Neural cell (in vitro differentiated cells): Measurements from ENCODE around the gene ALOX5. TPM values are rescaled to one million over a fixed set of nuclear protein-coding genes. Genes with fewer than 3 reads are reported as not detected.

Experiments
- H2AFZ ChIP-seq: fragments of 200-600, 300-800 bp; sonication (generic), shearing (Covaris generic); 2 replicates; pipeline ENCODE4 v1.6.0; 2014; ENCODE audit warnings: low read depth, mild to moderate bottlenecking, antibody characterized with exemption, low read length, moderate library complexity
- H3F3A ChIP-seq: fragments of 200-600 bp; shearing (Covaris generic); 2 replicates; pipeline ENCODE4 v1.6.1; 2016; ENCODE audit warnings: mild to moderate bottlenecking, moderate library complexity, mixed read lengths, antibody characterized with exemption, low read length; ENCODE audit not compliant: insufficient read depth, poor library complexity, severe bottlenecking
- H3K27ac ChIP-seq: fragments of 200-600, 300-800 bp; sonication (generic), shearing (Covaris generic); 2 replicates; pipeline ENCODE4 v1.5.1; 2014; ENCODE audit warnings: mild to moderate bottlenecking, low read length, moderate library complexity
- H3K27me3 ChIP-seq: fragments of 300-800, 200-600 bp; sonication (generic), shearing (Covaris generic); 2 replicates; pipeline ENCODE4 v1.6.0; 2014; ENCODE audit warnings: mild to moderate bottlenecking, low read depth, low read length, moderate library complexity; ENCODE audit not compliant: insufficient read depth
- H3K36me3 ChIP-seq: fragments of 300-800, 200-600 bp; sonication (generic), shearing (Covaris generic); 2 replicates; pipeline ENCODE4 v1.5.1; 2014; ENCODE audit warnings: mild to moderate bottlenecking, antibody characterized with exemption, low read length, moderate library complexity; ENCODE audit not compliant: insufficient read depth
- H3K4me2 ChIP-seq: fragments of 300-800, 200-600 bp; sonication (generic), shearing (Covaris generic); 2 replicates; pipeline ENCODE4 v1.6.0; 2014; ENCODE audit warnings: mild to moderate bottlenecking, low read length
- H3K4me3 ChIP-seq: fragments of 300-800, 200-600 bp; sonication (generic), shearing (Covaris generic); 2 replicates; pipeline ENCODE4 v1.5.1; 2014; ENCODE audit warnings: mild to moderate bottlenecking, low read length, moderate library complexity
- H3K79me2 ChIP-seq: fragments of 200-600 bp; shearing (Covaris generic); replicated peaks from 2 replicates; pipeline ENCODE4 v1.6.0; 2014; ENCODE audit warnings: mild to moderate bottlenecking, low read length, moderate library complexity; ENCODE audit not compliant: insufficient read depth
- H3K9ac ChIP-seq: fragments of 300-800, 200-600 bp; sonication (generic), shearing (Covaris generic); 2 replicates; pipeline ENCODE4 v1.6.1; 2016; ENCODE audit warnings: mild to moderate bottlenecking, low read length, mixed read lengths
- H3K9me2 ChIP-seq: fragments of 200-600 bp; shearing (Covaris generic); 2 replicates; pipeline ENCODE4 v1.6.1; 2016; ENCODE audit warnings: mild to moderate bottlenecking, low read length, mixed read lengths; ENCODE audit not compliant: insufficient read depth
- H3K9me3 ChIP-seq: fragments of 200-600, 300-800 bp; sonication (generic), shearing (Covaris generic); 2 replicates; pipeline ENCODE4 v1.6.1; 2016; ENCODE audit warnings: mild to moderate bottlenecking, mixed run types, low read length, moderate library complexity, mixed read lengths
- H4K20me1 ChIP-seq: fragments of 200-600 bp; shearing (Covaris generic); 2 replicates; pipeline ENCODE4 v1.6.1; 2016; ENCODE audit warnings: mild to moderate bottlenecking, mixed run types; ENCODE audit not compliant: insufficient read depth
- EP300 ChIP-seq: fragments of 450-650 bp; conservative IDR thresholded peaks from 2 replicates; pipeline ENCODE4 v1.6.1; 2014; ENCODE audit warnings: antibody characterized with exemption, mild to moderate bottlenecking, moderate library complexity; ENCODE audit not compliant: poor library complexity, severe bottlenecking
- EZH2 ChIP-seq: fragments of 200-600, 300-800 bp; shearing (Covaris generic), sonication (generic); IDR thresholded peaks from 2 replicates; pipeline ENCODE4 v1.6.1; 2014; ENCODE audit warnings: antibody characterized with exemption, low read length, borderline replicate concordance, mild to moderate bottlenecking; ENCODE audit not compliant: insufficient read depth, poor library complexity, severe bottlenecking
- MXI1 ChIP-seq: fragments of 450-650 bp; conservative IDR thresholded peaks from 2 replicates; pipeline ENCODE4 v1.6.1; 2014; ENCODE audit warnings: antibody characterized with exemption, mild to moderate bottlenecking; ENCODE audit not compliant: poor library complexity, severe bottlenecking
- POLR2AphosphoS5 ChIP-seq: IDR thresholded peaks from 2 replicates; pipeline ENCODE4 v1.6.1; 2012
- RAD21 ChIP-seq: fragments of 450-650 bp; conservative IDR thresholded peaks from 2 replicates; pipeline ENCODE4 v1.6.1; 2014; ENCODE audit warnings: antibody characterized with exemption, mild to moderate bottlenecking, moderate library complexity
- SMC3 ChIP-seq: fragments of 450-650 bp; conservative IDR thresholded peaks from 2 replicates; pipeline ENCODE4 v1.6.1; 2014; ENCODE audit warnings: antibody characterized with exemption, mild to moderate bottlenecking, moderate library complexity; ENCODE audit not compliant: poor library complexity
- TAF1 ChIP-seq: IDR thresholded peaks from 2 replicates; pipeline ENCODE4 v1.6.1; 2012; ENCODE audit warnings: low read depth
- polyA plus RNA-seq: library from polyadenylated mRNA; depleted of rRNA; stranded (reverse); fragments of >200 nt; gene quantifications from 2 replicates; pipeline ENCODE4 v1.2.3, GENCODE V29; 2014
- TF ChIP-seq, protein P1 (sequence below): fragments of 450-650 bp; IDR thresholded peaks from 2 replicates; pipeline ENCODE4 v1.5.1; 2014; ENCODE audit warnings: antibody characterized with exemption, mild to moderate bottlenecking, moderate library complexity; ENCODE audit not compliant: poor library complexity, severe bottlenecking
- TF ChIP-seq, protein P2 (sequence below): IDR thresholded peaks from 2 replicates; pipeline ENCODE4 v1.6.1; 2012; ENCODE audit warnings: borderline replicate concordance

Gene ALOX5
- polyA plus RNA-seq, 1 donor from 2014 or later: not detected

DNA sequence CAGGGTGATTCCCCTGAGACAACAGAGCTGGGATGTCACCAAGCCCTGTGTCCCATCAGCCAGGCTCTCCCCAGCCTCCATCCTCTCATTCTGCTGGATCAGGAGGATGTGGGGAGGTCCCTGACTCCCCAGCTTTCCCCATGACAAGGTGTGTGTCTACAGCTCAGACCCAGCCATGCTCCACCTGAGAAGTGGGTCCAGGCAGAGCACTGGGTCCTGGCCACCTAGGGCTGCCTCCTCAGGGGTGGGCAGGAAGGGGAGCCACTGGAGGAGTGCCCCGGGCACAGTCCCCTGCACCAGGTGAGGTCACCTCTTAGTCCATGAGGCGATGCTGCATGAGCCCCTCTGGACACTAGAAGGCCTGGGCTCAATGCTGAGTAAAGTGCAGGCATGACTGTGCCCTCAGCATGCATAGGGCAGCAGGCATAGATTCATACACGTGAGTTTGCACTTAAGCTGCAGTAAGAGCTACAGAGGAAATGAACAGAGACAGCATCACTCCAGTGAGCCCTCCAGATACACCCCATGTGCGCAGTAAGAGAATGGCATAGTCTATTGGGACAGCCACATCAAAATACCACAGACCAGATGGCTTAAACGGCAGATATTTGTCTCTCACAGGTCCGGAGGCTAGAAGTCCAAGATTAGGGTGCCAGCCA is 48.3 kb downstream of the ALOX5 start:
- Histone ChIP-seq H2AFZ (no peak overlapping the region), H3F3A (no peaks in the 10 kb centered on the region)

DNA sequence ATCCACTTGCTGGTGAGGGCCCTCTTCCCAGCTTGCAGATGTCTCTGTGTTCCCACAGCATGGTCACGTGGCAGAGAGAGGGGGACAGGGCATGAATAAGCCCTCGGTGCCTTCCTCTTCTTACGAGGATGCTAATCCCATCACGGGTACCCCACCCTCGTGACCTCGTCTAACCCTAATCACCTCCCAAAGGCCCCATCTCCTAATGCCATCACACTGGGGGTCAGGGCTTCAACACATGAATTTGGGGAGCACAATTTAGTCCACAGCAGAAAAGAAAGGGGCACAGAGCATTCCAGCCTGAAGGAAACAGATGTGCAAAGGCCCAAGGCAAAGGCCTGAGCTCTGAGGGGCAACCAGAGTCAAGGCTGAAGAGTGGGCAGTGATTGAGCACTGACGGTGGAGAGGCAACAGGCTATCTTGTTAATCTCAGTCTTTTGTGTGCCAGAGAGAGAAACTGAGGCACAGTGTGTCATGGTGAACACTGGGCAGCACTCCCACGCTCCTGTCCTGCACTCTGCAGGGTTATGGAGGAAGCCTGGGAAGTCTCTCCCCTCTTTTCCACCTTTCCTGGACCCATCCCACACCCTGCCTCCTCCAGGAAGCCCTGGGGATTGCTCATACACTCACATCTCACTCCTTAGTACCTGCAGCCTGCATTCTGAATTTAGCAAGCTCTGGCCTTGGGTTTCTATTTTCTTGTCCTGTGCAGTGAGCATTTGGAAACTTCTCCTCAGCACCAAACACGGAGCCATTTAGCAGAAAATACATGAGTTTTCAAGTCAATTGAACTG is 49.0 kb downstream of the ALOX5 start:
- H3K4me2 ChIP-seq: no peak overlapping the region
- H3K9ac ChIP-seq: no peak overlapping the region
- no peak for TF ChIP-seq EP300
- no peak overlapping the region for H3K27ac ChIP-seq
- H3K79me2 ChIP-seq: no peaks in the 10 kb centered on the region
- H3K27me3 ChIP-seq: peaks cover 13% of the 10 kb centered on the region
- H3K4me3 ChIP-seq: no peak overlapping the region
- no peaks in the 10 kb centered on the region for H3K36me3 ChIP-seq
- no peaks in the 10 kb centered on the region for H3K9me2 ChIP-seq
- no peaks in the 10 kb centered on the region for H4K20me1 ChIP-seq
- H3F3A ChIP-seq: no peaks in the 10 kb centered on the region
- H2AFZ ChIP-seq: no peak overlapping the region
- no peaks in the 10 kb centered on the region for H3K9me3 ChIP-seq

More for the DNA sequence above, 48.3 kb downstream of the ALOX5 start:
- no peaks in the 10 kb centered on the region for H3K9me2 ChIP-seq
- no peaks in the 10 kb centered on the region for H3K9me3 ChIP-seq
- no peak overlapping the region for H3K4me2 ChIP-seq
- H3K36me3 ChIP-seq: no peaks in the 10 kb centered on the region
- no peak overlapping the region for H3K4me3 ChIP-seq
- no peaks in the 10 kb centered on the region for H3K79me2 ChIP-seq
- peaks cover 13% of the 10 kb centered on the region for H3K27me3 ChIP-seq
- no peak overlapping the region for H3K27ac ChIP-seq
- H3K9ac ChIP-seq: no peak overlapping the region
- H4K20me1 ChIP-seq: no peaks in the 10 kb centered on the region
- TF ChIP-seq MXI1: no peak
- no peak for TF ChIP-seq TAF1
- TF ChIP-seq, protein P1, sequence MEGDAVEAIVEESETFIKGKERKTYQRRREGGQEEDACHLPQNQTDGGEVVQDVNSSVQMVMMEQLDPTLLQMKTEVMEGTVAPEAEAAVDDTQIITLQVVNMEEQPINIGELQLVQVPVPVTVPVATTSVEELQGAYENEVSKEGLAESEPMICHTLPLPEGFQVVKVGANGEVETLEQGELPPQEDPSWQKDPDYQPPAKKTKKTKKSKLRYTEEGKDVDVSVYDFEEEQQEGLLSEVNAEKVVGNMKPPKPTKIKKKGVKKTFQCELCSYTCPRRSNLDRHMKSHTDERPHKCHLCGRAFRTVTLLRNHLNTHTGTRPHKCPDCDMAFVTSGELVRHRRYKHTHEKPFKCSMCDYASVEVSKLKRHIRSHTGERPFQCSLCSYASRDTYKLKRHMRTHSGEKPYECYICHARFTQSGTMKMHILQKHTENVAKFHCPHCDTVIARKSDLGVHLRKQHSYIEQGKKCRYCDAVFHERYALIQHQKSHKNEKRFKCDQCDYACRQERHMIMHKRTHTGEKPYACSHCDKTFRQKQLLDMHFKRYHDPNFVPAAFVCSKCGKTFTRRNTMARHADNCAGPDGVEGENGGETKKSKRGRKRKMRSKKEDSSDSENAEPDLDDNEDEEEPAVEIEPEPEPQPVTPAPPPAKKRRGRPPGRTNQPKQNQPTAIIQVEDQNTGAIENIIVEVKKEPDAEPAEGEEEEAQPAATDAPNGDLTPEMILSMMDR: no peak
- no peak for TF ChIP-seq RAD21
- TF ChIP-seq SMC3: no peak
- TF ChIP-seq EP300: no peak
- no peak for TF ChIP-seq POLR2AphosphoS5
- no peak for TF ChIP-seq EZH2
- TF ChIP-seq, protein P2, sequence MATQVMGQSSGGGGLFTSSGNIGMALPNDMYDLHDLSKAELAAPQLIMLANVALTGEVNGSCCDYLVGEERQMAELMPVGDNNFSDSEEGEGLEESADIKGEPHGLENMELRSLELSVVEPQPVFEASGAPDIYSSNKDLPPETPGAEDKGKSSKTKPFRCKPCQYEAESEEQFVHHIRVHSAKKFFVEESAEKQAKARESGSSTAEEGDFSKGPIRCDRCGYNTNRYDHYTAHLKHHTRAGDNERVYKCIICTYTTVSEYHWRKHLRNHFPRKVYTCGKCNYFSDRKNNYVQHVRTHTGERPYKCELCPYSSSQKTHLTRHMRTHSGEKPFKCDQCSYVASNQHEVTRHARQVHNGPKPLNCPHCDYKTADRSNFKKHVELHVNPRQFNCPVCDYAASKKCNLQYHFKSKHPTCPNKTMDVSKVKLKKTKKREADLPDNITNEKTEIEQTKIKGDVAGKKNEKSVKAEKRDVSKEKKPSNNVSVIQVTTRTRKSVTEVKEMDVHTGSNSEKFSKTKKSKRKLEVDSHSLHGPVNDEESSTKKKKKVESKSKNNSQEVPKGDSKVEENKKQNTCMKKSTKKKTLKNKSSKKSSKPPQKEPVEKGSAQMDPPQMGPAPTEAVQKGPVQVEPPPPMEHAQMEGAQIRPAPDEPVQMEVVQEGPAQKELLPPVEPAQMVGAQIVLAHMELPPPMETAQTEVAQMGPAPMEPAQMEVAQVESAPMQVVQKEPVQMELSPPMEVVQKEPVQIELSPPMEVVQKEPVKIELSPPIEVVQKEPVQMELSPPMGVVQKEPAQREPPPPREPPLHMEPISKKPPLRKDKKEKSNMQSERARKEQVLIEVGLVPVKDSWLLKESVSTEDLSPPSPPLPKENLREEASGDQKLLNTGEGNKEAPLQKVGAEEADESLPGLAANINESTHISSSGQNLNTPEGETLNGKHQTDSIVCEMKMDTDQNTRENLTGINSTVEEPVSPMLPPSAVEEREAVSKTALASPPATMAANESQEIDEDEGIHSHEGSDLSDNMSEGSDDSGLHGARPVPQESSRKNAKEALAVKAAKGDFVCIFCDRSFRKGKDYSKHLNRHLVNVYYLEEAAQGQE: no peak
